Stomach (tissue), 9 donors: ENCODE data around the gene CCDC184. TPM values are rescaled to one million over a fixed set of nuclear protein-coding genes. Genes with fewer than 3 reads are reported as not detected.
"Not testable (repeated sequence)": the region's sequence is repeated elsewhere in the genome, so short reads cannot be mapped to it uniquely, and the experiment has no call there.

ENCODE experiments used
- DNase-seq, 2 donors: peaks; one replicate each; pipeline versions ENCODE4 v3.0.0 to v3.0.0-alpha.2; 2013 to 2019
- H3K27ac ChIP-seq, 5 donors: fragments of 200-600 bp in 4 of 5; sonication (generic) in 4 of 5; one replicate each; pipeline ENCODE4 v1.5.1; 2013 to 2019; ENCODE audit warnings: mild to moderate bottlenecking in 1 of 5, moderate library complexity in 1 of 5
- H3K27me3 ChIP-seq, 3 donors: fragments of 200-600 bp; sonication (generic); one replicate each; pipeline ENCODE4 v1.5.1; 2017 to 2019; ENCODE audit warnings: mixed run types in 1 of 3
- H3K36me3 ChIP-seq, 4 donors: fragments of 200-600 bp; sonication (generic); 1 replicate in 3 of 4; 2 replicates in 1 of 4; pipeline ENCODE4 v1.5.1; 2016 to 2019
- H3K4me1 ChIP-seq, 4 donors: fragments of 200-600 bp; sonication (generic); one replicate each; pipeline ENCODE4 v1.5.1; 2016 to 2019
- H3K4me3 ChIP-seq, 4 donors: fragments of 200-600 bp; sonication (generic) in 3 of 4; one replicate each; pipeline ENCODE4 v1.5.1; 2016 to 2019; ENCODE audit warnings: mild to moderate bottlenecking in 1 of 4
- H3K9me3 ChIP-seq, 4 donors: fragments of 200-600 bp; sonication (generic); one replicate each; pipeline ENCODE4 v1.5.1; 2016 to 2019
- EP300 ChIP-seq: sonication (generic); formaldehyde crosslinking; IDR thresholded peaks from one replicate; pipeline ENCODE4 v1.6.1; 2017; ENCODE audit warnings: antibody characterized with exemption
- POLR2A ChIP-seq, 4 donors: fragments of 450-650 bp; IDR thresholded peaks; one replicate each; pipeline ENCODE4 v1.6.1; 2016; ENCODE audit warnings: antibody characterized with exemption in 4 of 4, control low read depth in 2 of 4, mild to moderate bottlenecking in 1 of 4, moderate library complexity in 1 of 4
- POLR2AphosphoS5 ChIP-seq, 3 donors: sonication (generic); formaldehyde crosslinking; IDR thresholded peaks; one replicate each; pipeline ENCODE4 v1.6.1; 2016; ENCODE audit warnings: antibody characterized with exemption in 3 of 3
- WGBS, 5 donors: extraction: QIAGEN DNeasy Blood & Tissue Kit in 3 of 5; methylation state at CpG; one replicate each; pipeline versions ENCODE4 v1.1.5 to v1.1.7; 2013 to 2018; 5-methylcytosine and 5-hydroxymethylcytosine counted together
- intact Hi-C: fragments of 100-400 bp; cut with DNase I; formaldehyde crosslinking; loops from one replicate; pipeline ENCODE4 v1.15.1; 2023; ENCODE audit warnings: low total_unique reads
- polyA plus RNA-seq, 3 donors: library from polyadenylated mRNA; stranded (reverse); fragments of 200-250 nt; gene quantifications; one replicate each; pipeline ENCODE4 v1.2.3, GENCODE V29; 2013
- total RNA-seq, 5 donors: library from RNA; depleted of rRNA; stranded (reverse); fragments of >200 nt; gene quantifications; one replicate each; pipeline versions ENCODE4 v1.1.0 to v1.2.3, GENCODE V29; 2014 to 2016
- TF ChIP-seq, protein P1 (sequence below), 7 experiments: fragments of 450-650 bp in 4 of 7; fragments of 200-600 bp in 3 of 7; sonication (generic) in 3 of 7; IDR thresholded peaks; one replicate each; pipeline ENCODE4 v1.5.1; 2016 to 2019; ENCODE audit warnings: antibody characterized with exemption in 7 of 7, control low read depth in 2 of 7, mild to moderate bottlenecking in 1 of 7
- donor health status: healthy with polysubstance abuse.
- donor health status: Bipolar disorder and iron deficiency.
- donor health status: healthy.

Gene CCDC184
- total and polyA plus RNA-seq, 8 donors, result 0.29 to 4.7 (median 0.99) TPM; not detected in 2

DNA sequence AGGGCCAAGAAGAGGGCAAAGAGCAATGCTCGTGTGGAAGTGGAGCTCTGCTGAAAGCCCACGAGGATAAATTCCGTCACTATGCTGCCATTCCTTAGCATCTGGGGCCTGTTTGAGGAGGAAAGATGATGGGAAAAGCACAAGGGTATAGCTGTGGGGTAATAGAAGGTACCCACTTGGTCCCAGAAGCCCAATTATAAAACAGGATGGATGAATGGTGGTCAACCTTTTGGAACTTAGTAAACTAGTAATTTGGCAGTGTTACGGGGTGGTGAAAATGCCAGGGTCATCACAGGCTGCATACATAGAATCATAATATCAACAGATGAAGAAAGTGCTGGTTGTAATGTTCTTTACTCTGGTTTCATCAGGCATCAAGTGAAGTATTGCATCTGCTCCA lies 19.7 kb downstream of the CCDC184 start, which contains the start of gene OR10AD1:
Gene OR10AD1 (minus strand): TSS at position 101 of the 400 bp plus-strand sequence. CDS start 0 bp downstream, at position 101.
- intact Hi-C loops, result no loop called here
- Histone ChIP-seq H3K9me3 (peaks cover 21 to 54% (median 37%) of the 10 kb centered on the region in 4 donors), H3K27me3 (no peaks in the 10 kb centered on the region), H3K27ac (no peak within 1 kb of the TSS), H3K4me3 (no peak within 1 kb of the TSS), H3K4me1 (peaks cover 4 to 24% (median 14%) of the 10 kb centered on the region in 4 donors), H3K36me3 (peaks cover 0 to 21% (median 4%) of the 10 kb centered on the region in 4 donors)
- 80 to 88% (median 85%) methylated on average over 4 of the region's 4 CpGs for WGBS, 5 donors
- DNase-seq, result no peak
- TF ChIP-seq POLR2A (IDR thresholded peaks at IDR 0.05) (no peak), POLR2AphosphoS5 (IDR thresholded peaks at IDR 0.05) (no peak), EP300 (no peak)
- TF ChIP-seq, protein P1, sequence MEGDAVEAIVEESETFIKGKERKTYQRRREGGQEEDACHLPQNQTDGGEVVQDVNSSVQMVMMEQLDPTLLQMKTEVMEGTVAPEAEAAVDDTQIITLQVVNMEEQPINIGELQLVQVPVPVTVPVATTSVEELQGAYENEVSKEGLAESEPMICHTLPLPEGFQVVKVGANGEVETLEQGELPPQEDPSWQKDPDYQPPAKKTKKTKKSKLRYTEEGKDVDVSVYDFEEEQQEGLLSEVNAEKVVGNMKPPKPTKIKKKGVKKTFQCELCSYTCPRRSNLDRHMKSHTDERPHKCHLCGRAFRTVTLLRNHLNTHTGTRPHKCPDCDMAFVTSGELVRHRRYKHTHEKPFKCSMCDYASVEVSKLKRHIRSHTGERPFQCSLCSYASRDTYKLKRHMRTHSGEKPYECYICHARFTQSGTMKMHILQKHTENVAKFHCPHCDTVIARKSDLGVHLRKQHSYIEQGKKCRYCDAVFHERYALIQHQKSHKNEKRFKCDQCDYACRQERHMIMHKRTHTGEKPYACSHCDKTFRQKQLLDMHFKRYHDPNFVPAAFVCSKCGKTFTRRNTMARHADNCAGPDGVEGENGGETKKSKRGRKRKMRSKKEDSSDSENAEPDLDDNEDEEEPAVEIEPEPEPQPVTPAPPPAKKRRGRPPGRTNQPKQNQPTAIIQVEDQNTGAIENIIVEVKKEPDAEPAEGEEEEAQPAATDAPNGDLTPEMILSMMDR (IDR thresholded peaks at IDR 0.05), result no peak

DNA sequence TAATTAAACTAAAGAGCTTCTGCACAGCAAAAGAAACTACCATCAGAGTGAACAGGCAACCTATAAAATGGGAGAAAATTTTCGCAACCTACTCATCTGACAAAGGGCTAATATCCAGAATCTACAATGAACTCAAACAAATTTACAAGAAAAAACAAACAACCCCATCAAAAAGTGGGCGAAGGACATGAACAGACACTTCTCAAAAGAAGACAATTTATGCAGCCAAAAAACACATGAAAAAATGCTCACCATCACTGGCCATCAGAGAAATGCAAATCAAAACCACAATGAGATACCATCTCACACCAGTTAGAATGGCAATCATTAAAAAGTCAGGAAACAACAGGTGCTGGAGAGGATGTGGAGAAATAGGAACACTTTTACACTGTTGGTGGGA lies 26.1 kb downstream of the CCDC184 start:
- peaks cover 22 to 45% (median 40%) of the 10 kb centered on the region in 4 donors for H3K9me3 ChIP-seq
- intact Hi-C loops, DNase-seq, H3K4me1 ChIP-seq, H3K27ac ChIP-seq, H3K4me3 ChIP-seq, H3K27me3 ChIP-seq: not testable (repeated sequence)
- WGBS, 5 donors, result 89 to 100% (median 96%) methylated on average over 1 of the region's 2 CpGs
- peaks cover 0 to 14% (median 4%) of the 10 kb centered on the region in 4 donors for H3K36me3 ChIP-seq

DNA sequence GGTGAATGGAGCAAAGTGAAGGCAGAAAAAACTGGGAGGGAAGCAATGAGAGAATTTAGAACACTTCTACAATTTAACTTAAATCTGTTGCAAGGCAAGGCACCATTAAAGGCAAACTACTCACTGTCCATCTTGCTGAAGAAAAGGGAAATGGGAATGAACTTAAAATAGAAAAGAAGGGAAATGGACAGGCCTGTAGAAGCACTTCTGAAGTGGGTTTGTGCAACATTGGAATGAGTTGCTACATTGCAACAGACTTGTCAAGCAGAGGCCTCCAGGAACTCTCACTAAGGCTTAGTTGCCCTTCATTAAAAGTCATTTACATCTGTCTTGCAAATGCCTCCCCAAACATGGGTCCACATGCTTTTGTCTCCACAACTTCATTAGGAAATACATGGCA lies 33.3 kb downstream of the CCDC184 start:
- Histone ChIP-seq H3K4me1 (peaks cover 0 to 5% (median 0%) of the 10 kb centered on the region in 4 donors), H3K9me3 (no peaks in the 10 kb centered on the region), H3K27ac (no peak overlapping the region), H3K27me3 (peaks cover 0 to 4% (median 0%) of the 10 kb centered on the region in 3 donors), H3K4me3 (no peak overlapping the region), H3K36me3 (no peaks in the 10 kb centered on the region)
- TF ChIP-seq EP300 (no peak), POLR2AphosphoS5 (IDR thresholded peaks at IDR 0.05) (no peak), POLR2A (IDR thresholded peaks at IDR 0.05) (no peak)
- TF ChIP-seq, protein P1 (IDR thresholded peaks at IDR 0.05), result no peak
- intact Hi-C loops, result no loop called here
- DNase-seq, result no peak

DNA sequence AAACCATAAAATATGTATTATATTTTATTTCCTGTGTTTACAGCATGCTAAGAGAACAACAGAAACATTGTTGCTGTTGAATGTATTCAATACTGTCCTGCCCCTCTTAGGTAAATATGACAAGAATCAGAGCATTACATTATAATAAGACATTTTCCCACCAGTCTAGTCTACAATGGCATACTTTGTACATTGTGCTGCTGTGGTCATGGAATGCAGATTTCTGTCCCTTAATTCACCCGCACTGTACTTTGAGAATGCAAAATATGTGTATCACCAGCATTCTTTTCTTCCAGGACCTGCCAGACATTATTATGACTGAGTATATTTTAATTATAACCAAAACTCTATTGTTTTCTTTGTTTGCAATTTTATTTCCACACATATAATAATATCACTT lies 36.2 kb downstream of the CCDC184 start:
- no peaks in the 10 kb centered on the region for H3K36me3 ChIP-seq
- TF ChIP-seq POLR2A (IDR thresholded peaks at IDR 0.05) (no peak), POLR2AphosphoS5 (IDR thresholded peaks at IDR 0.05) (no peak), EP300 (no peak)
- TF ChIP-seq, protein P1 (IDR thresholded peaks at IDR 0.05), result no peak

DNA sequence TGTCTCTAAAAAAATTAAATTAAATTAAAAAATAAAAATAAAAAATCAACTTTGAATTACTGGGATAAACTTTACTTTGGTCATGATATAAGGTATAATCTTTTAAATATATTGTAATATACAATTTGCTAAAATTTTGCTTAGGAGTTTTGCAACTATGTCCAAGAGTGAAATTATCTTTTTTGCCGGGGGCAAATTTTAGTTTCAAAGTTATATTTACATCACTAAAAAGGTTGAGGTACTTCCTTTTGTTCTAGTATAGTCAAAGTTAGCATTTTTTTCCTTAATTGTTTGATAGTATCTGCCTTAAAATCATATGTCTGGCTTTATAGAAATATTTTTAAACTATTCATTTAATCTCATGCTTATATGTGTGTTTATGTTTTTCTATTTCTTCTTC lies 37.3 kb downstream of the CCDC184 start:
- no peak for TF ChIP-seq EP300
- intact Hi-C loops, result no loop called here
- peaks cover 0 to 4% (median 3%) of the 10 kb centered on the region in 3 donors for H3K27me3 ChIP-seq
- no peak for DNase-seq
- no peak overlapping the region for H3K4me3 ChIP-seq
- H3K9me3 ChIP-seq, result peaks cover 0 to 7% (median 0%) of the 10 kb centered on the region in 4 donors
- no peaks in the 10 kb centered on the region for H3K36me3 ChIP-seq
- WGBS, 5 donors, result 85 to 95% (median 91%) methylated on average over 1 of the region's 1 CpG
- H3K27ac ChIP-seq, result no peak overlapping the region
- peaks cover 0 to 5% (median 0%) of the 10 kb centered on the region in 4 donors for H3K4me1 ChIP-seq

More for the DNA sequence above, 36.2 kb downstream of the CCDC184 start:
- Histone ChIP-seq H3K27ac (no peak overlapping the region), H3K9me3 (peaks cover 0 to 5% (median 0%) of the 10 kb centered on the region in 4 donors), H3K4me3 (no peak overlapping the region), H3K4me1 (peaks cover 0 to 5% (median 0%) of the 10 kb centered on the region in 4 donors), H3K27me3 (peaks cover 0 to 4% (median 3%) of the 10 kb centered on the region in 3 donors)
- 86 to 94% (median 93%) methylated on average over 1 of the region's 1 CpG for WGBS, 5 donors
- no peak for DNase-seq
- intact Hi-C loops, result no loop called here
